Left ventricle myocardium inferior (tissue), 1 donor: Measurements from ENCODE around the gene NOL9. TPM values are rescaled to one million over a fixed set of nuclear protein-coding genes. Genes with fewer than 3 reads are reported as not detected.

Source experiments
- DNase-seq: peaks from one replicate; pipeline ENCODE4 v3.0.0-alpha.2; 2020
- H3K27ac ChIP-seq: fragments of 200-600 bp; replicated peaks from 2 replicates; pipeline ENCODE4 v1.8.0; 2021
- H3K27me3 ChIP-seq: fragments of 200-600 bp; 2 replicates; pipeline ENCODE4 v1.8.0; 2021; ENCODE audit warnings: low read depth
- H3K36me3 ChIP-seq: fragments of 200-600 bp; 2 replicates; pipeline ENCODE4 v1.8.0; 2021
- H3K4me1 ChIP-seq: fragments of 200-600 bp; 2 replicates; pipeline ENCODE4 v1.8.0; 2021
- H3K4me3 ChIP-seq: fragments of 200-600 bp; 2 replicates; pipeline ENCODE4 v1.8.0; 2021; ENCODE audit warnings: mild to moderate bottlenecking, moderate library complexity
- H3K9me3 ChIP-seq: fragments of 200-600 bp; replicated peaks from 2 replicates; pipeline ENCODE4 v1.8.0; 2021
- intact Hi-C: fragments of 100-400 bp; cut with micrococcal nuclease; formaldehyde crosslinking; loops from one replicate; pipeline ENCODE4 v1.11.0; 2022
- total RNA-seq: library from RNA; stranded (reverse); fragmentation: NEBNext Ultra II Directional; extraction: Animal tissue kit (Norgen Biotek cat#: 25700); gene quantifications from one replicate; pipeline ENCODE4 v1.2.1, GENCODE V29; 2021
- TF ChIP-seq, protein P1 (sequence below): fragments of 200-600 bp; IDR thresholded peaks from 2 replicates; pipeline ENCODE4 v1.8.0; 2021; ENCODE audit warnings: antibody characterized with exemption, mild to moderate bottlenecking, borderline replicate concordance
- donor health status: DM: no; HTN: yes; CAD: no; lungs with severe emphysema.

Gene NOL9
- total RNA-seq, 1 donor from 2014 or later = 13.4 TPM

DNA sequence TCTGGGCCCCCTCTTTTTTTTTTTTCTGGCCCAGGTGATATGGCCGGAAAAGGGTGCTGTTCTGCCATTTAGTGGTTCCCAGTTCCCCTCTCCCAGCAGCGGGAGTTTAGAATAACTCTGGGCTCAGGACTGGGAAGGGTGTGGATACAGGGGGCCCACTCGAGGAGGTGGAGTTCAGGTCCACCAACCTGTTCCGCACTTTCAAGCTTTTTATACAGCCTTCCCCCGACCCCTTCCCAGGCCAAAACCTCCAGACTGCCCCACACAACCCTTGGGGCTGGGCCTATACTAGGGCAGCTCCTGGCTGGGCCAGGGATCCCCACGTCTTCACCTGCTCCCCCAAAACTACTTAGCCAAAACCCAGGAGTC is 63.2 kb downstream of the NOL9 start:
- peak overlapping the region; percentile 79 for H3K27ac ChIP-seq
- DNase-seq = no peak
- intact Hi-C loops = no loop called here
- H3K36me3 ChIP-seq = no peaks in the 10 kb centered on the region
- H3K4me1 ChIP-seq = peaks cover 99% of the 10 kb centered on the region
- H3K9me3 ChIP-seq = no peaks in the 10 kb centered on the region
- TF ChIP-seq, protein P1, sequence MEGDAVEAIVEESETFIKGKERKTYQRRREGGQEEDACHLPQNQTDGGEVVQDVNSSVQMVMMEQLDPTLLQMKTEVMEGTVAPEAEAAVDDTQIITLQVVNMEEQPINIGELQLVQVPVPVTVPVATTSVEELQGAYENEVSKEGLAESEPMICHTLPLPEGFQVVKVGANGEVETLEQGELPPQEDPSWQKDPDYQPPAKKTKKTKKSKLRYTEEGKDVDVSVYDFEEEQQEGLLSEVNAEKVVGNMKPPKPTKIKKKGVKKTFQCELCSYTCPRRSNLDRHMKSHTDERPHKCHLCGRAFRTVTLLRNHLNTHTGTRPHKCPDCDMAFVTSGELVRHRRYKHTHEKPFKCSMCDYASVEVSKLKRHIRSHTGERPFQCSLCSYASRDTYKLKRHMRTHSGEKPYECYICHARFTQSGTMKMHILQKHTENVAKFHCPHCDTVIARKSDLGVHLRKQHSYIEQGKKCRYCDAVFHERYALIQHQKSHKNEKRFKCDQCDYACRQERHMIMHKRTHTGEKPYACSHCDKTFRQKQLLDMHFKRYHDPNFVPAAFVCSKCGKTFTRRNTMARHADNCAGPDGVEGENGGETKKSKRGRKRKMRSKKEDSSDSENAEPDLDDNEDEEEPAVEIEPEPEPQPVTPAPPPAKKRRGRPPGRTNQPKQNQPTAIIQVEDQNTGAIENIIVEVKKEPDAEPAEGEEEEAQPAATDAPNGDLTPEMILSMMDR = no peak
- H3K27me3 ChIP-seq = peaks cover 4% of the 10 kb centered on the region
- peak overlapping the region; percentile 69 for H3K4me3 ChIP-seq

DNA sequence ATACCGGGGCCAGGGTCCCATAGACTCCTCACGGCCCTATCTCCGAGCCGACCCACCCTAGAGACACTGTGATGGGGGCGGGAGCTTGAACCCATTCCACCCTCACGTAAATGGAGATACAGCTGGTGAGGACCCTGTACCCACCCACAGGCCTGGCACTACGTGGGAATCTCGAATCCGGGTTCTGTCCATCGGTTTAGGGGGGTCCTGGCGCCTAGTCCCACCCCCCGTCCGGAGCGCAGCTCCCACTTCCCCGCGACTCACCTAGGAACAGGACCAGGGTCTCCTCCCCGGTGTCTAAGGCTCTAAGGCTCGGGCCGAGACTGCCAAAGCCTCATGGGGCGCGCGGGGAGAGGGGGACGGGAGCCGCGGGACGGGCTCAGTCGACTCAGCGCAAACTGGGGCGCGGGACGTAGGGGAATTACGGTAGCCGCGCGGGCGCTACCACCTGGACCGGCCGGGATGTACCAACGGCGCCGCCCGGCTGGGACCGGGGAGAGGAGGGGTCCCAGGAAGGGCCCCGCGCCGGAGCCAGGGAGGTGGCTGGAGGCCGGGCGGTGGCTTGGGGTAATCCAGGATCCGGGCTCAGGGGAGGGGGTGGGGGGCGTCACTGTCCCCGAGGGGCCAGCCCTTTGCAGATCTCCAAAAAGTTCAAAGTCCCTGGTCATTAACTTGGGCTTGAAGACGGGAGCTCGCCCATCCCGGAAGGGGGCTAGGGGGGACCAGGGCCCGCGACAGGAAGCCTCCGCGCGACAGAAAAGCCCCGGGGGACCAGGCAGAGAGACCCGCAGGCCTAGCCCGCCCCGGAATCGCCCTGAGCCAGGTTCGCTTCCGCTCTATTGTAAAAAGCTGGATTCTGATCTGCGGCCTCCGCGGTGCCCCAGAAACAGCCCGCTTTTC is 63.9 kb downstream of the NOL9 start:
- Histone ChIP-seq H3K4me3 (peak overlapping the region; percentile 69), H3K36me3 (no peaks in the 10 kb centered on the region), H3K27ac (peak overlapping the region; percentile 79), H3K4me1 (peaks cover 99% of the 10 kb centered on the region), H3K27me3 (peaks cover 10% of the 10 kb centered on the region), H3K9me3 (no peaks in the 10 kb centered on the region)
- TF ChIP-seq, protein P1 = peak; percentile 5
- peak; percentile 66 for DNase-seq
- intact Hi-C loops = no loop called here

DNA sequence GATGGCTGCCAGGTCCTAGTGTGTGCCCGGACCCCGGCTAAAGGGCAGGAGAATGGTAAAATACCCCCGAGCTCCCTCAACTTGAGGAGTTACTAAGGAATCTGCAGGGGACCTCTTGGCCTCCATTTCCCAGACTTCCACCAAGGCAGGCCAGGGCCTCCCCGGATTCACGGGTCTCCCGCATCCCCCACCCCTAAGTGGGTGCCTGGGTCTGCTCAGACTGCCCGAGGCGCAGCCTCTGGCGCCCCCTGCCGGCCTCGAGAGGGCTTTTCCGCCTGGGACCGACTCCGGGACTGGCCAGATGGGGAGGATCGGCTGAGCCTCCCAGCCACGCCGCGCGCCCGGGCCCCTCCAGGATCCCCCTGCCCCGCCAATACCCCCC is 64.5 kb downstream of the NOL9 start:
- H3K27ac ChIP-seq = peak overlapping the region; percentile 79
- no peaks in the 10 kb centered on the region for H3K36me3 ChIP-seq
- DNase-seq = peak; percentile 65
- H3K27me3 ChIP-seq = peaks cover 16% of the 10 kb centered on the region
- no peaks in the 10 kb centered on the region for H3K9me3 ChIP-seq
- intact Hi-C loops = no loop called here
- TF ChIP-seq, protein P1 = peak; percentile 91
- H3K4me1 ChIP-seq = peaks cover 99% of the 10 kb centered on the region
- peak overlapping the region; percentile 69 for H3K4me3 ChIP-seq

DNA sequence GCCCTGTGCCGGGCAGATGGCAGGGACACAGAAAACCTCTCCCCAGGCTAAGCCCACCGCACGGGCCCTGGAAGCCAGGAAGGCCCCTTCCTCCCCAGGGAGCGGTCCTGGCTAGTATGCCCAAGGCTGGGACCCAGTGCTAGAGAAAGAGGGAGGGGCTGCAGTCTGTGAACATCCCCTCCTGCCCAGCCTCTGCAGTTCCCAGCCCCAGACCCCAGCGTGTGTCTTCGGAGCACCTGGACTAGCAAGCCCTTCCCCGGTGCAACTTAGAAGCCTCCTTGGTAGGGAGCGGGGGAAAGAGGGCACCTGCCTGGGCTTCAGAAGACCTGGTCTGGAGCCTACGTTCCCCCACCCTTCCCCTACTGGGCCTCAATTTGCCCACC is 64.9 kb downstream of the NOL9 start:
- peaks cover 17% of the 10 kb centered on the region for H3K27me3 ChIP-seq
- intact Hi-C loops = no loop called here
- no peaks in the 10 kb centered on the region for H3K9me3 ChIP-seq
- no peaks in the 10 kb centered on the region for H3K36me3 ChIP-seq
- TF ChIP-seq, protein P1 = no peak
- peak overlapping the region; percentile 79 for H3K27ac ChIP-seq
- DNase-seq = no peak
- H3K4me1 ChIP-seq = peaks cover 99% of the 10 kb centered on the region
- no peak overlapping the region for H3K4me3 ChIP-seq

DNA sequence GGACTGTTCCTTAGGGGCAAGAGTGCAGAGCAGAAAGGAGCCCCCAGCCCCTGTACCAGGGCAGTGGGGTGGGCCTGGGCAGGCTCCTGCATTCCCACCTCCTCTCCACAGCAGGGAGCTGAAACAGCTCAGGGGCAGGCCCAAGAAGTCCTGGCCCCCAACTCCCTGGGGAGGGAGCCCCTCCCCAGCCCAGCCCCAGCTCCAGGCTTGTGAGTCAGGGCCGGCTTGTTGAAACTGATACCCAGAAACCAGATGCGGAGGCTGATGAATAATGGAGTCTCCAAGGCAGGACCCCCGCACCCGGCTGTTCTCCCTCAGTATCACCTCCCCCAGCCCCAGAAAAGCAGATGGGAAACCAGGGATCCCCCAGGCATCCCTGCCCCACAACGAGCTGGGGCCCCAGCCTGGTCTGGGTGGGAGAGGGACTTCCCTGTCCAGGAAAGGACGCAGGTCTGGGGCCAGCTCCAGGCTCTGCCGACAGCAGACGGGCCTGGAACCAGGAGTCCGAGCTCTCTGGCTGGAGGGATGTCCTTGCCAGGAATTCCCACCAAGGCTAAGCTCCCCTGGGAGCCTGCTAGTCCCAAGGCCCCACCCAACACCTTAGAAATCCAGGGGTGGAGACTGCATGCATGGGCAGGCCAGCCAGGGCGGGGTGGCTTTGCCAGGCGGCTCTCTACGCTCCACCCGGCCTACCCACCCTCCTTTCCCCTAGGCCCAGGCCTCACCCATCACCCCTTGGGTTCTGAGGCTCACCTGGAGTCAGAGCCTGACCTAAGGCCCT is 65.5 kb downstream of the NOL9 start:
- TF ChIP-seq, protein P1 = no peak
- peaks cover 17% of the 10 kb centered on the region for H3K27me3 ChIP-seq
- H3K36me3 ChIP-seq = no peaks in the 10 kb centered on the region
- no peaks in the 10 kb centered on the region for H3K9me3 ChIP-seq
- DNase-seq = no peak
- H3K27ac ChIP-seq = peak overlapping the region; percentile 79
- no peak overlapping the region for H3K4me3 ChIP-seq
- peaks cover 99% of the 10 kb centered on the region for H3K4me1 ChIP-seq
- intact Hi-C loops = no loop called here
